GM18909 (cell line): Measurements from ENCODE around the gene SH3BP2.

ENCODE experiments used
- ATAC-seq: cut with Tn5 transposase; IDR thresholded peaks from one replicate; pipeline ENCODE4 v1.9.1; 2021; ENCODE audit warnings: mild to moderate bottlenecking; ENCODE audit not compliant: unreplicated experiment, poor library complexity

SH3BP2 gene

GRCh38 chr4:2847302-2847871 lies 54.5 kb downstream of the SH3BP2 start:
- no peak for ATAC-seq

GRCh38 chr4:2848449-2848848 lies 55.6 kb downstream of the SH3BP2 start:
- no peak for ATAC-seq

GRCh38 chr4:2849267-2850152 lies 56.6 kb downstream of the SH3BP2 start:
- no peak for ATAC-seq

GRCh38 chr4:2850966-2851798 lies 58.3 kb downstream of the SH3BP2 start:
- no peak for ATAC-seq

GRCh38 chr4:2852481-2852921 lies 59.6 kb downstream of the SH3BP2 start:
- ATAC-seq = peak; percentile 65

- no peak for ATAC-seq
These were observed 62.7 kb downstream of the SH3BP2 start for GRCh38 chr4:2855584-2855983.

- no peak for ATAC-seq
These were observed 63.4 kb downstream of the SH3BP2 start for GRCh38 chr4:2856266-2856665.

- no peak for ATAC-seq
These were observed 64.6 kb downstream of the SH3BP2 start for GRCh38 chr4:2857349-2857927.

GRCh38 chr4:2858451-2859217 lies 65.7 kb downstream of the SH3BP2 start:
- ATAC-seq = no peak

GRCh38 chr4:2859514-2859913 lies 66.6 kb downstream of the SH3BP2 start:
- no peak for ATAC-seq

- ATAC-seq = no peak
These were observed 67.8 kb downstream of the SH3BP2 start for GRCh38 chr4:2860391-2861348.

- ATAC-seq = no peak
These were observed 68.9 kb downstream of the SH3BP2 start for GRCh38 chr4:2861631-2862436.

GRCh38 chr4:2862528-2862927 lies 69.6 kb downstream of the SH3BP2 start:
- ATAC-seq = no peak

GRCh38 chr4:2863649-2864048 lies 70.8 kb downstream of the SH3BP2 start:
- ATAC-seq = no peak

- ATAC-seq = no peak
These were observed 72.4 kb downstream of the SH3BP2 start for GRCh38 chr4:2865196-2865780.

GRCh38 chr4:2866160-2866861 lies 73.4 kb downstream of the SH3BP2 start:
- ATAC-seq = no peak

GRCh38 chr4:2866891-2867290 lies 74.0 kb downstream of the SH3BP2 start:
- ATAC-seq = no peak
